GM12878 (cell line): ENCODE data around the gene UHMK1. TPM values are rescaled to one million over a fixed set of nuclear protein-coding genes. Genes with fewer than 3 reads are reported as not detected.

ENCODE experiments used
- ATAC-seq: fragments of 200-7000 bp; cut with Tn5 transposase; 3 replicates; pipeline ENCODE4 v1.9.1; 2020; ENCODE audit warnings: mild to moderate bottlenecking, moderate library complexity
- BruUV-seq: library from RNA; stranded (reverse); fragments of 400-500 nt; replicated peaks from 2 replicates; lab custom pipeline; 2021; lab: Mats Ljungman, UMichigan
- CTCF ChIA-PET: fragments of 300-600 bp; sonication (Branson Sonifier 250); formaldehyde crosslinking; extraction: SDS; loops from one replicate; lab custom pipeline; 2021; ENCODE audit warnings: inconsistent platforms; lab: Yijun Ruan, JAX
- POLR2A ChIA-PET: fragments of 350-600 bp; formaldehyde crosslinking; extraction: SDS; loops from one replicate; lab custom pipeline; 2021; ENCODE audit warnings: inconsistent platforms; lab: Charles Lee
- RAD21 ChIA-PET: fragments of 300-600 bp; sonication (Branson Sonifier 250); formaldehyde crosslinking; loops from one replicate; lab custom pipeline; 2023; ENCODE audit warnings: antibody characterized with exemption; ENCODE audit not compliant: unreplicated experiment; lab: Charles Lee
- SMC1A ChIA-PET: fragments of 300-600 bp; sonication (Branson Sonifier 250); formaldehyde crosslinking; loops from one replicate; lab custom pipeline; 2023; ENCODE audit not compliant: unreplicated experiment, uncharacterized antibody; lab: Charles Lee
- DNase-seq: peaks from one replicate; pipeline ENCODE4 v3.0.0-alpha.2; 2011; ENCODE audit warnings: low read depth, low spot score
- FAIRE-seq: peaks from 3 replicates; lab custom pipeline; 2011; peaks lifted over from hg19 to GRCh38; lab: Jason Lieb, UNC
- H2AFZ ChIP-seq: 2 replicates; pipeline ENCODE4 v1.6.0; 2011; ENCODE audit warnings: low read depth, low read length, control low read depth; ENCODE audit not compliant: control insufficient read depth
- H3K27ac ChIP-seq: 2 replicates; pipeline ENCODE4 v1.5.1; 2011; ENCODE audit warnings: control low read depth; ENCODE audit not compliant: control insufficient read depth, insufficient read depth
- H3K27me3 ChIP-seq, 2 experiments: replicated peaks in 1 of 2; 2 replicates each; pipeline versions ENCODE4 v1.6.0 to v1.6.1; 2011; ENCODE audit warnings: low read length in 1 of 2; ENCODE audit not compliant: control insufficient read depth in 2 of 2, insufficient read depth in 2 of 2
- H3K36me3 ChIP-seq, 2 experiments: 2 replicates each; pipeline ENCODE4 v1.5.1; 2011; ENCODE audit warnings: low read length in 1 of 2; ENCODE audit not compliant: control insufficient read depth in 2 of 2, insufficient read depth in 2 of 2
- H3K4me1 ChIP-seq: 2 replicates; pipeline ENCODE4 v1.6.1; 2011; ENCODE audit warnings: mild to moderate bottlenecking, low read length, moderate library complexity, mixed read lengths; ENCODE audit not compliant: control insufficient read depth, insufficient read depth
- H3K4me2 ChIP-seq: 2 replicates; pipeline ENCODE4 v1.6.0; 2011; ENCODE audit warnings: control low read depth; ENCODE audit not compliant: control insufficient read depth, insufficient read depth
- H3K4me3 ChIP-seq: fragments of 200-600 bp; sonication (generic); 2 replicates; pipeline ENCODE4 v1.5.1; 2016
- H3K79me2 ChIP-seq: 2 replicates; pipeline ENCODE4 v1.6.0; 2011; ENCODE audit warnings: low read length; ENCODE audit not compliant: control insufficient read depth, insufficient read depth
- H3K9ac ChIP-seq: 2 replicates; pipeline ENCODE4 v1.8.0; 2011; ENCODE audit warnings: low read length, control low read depth, mixed read lengths; ENCODE audit not compliant: control insufficient read depth, insufficient read depth
- H3K9me3 ChIP-seq: replicated peaks from 3 replicates; pipeline ENCODE4 v1.5.1; 2011; ENCODE audit warnings: mild to moderate bottlenecking, low read length; ENCODE audit not compliant: control insufficient read depth, insufficient read depth
- H4K20me1 ChIP-seq: 2 replicates; pipeline ENCODE4 v1.6.0; 2011; ENCODE audit not compliant: control insufficient read depth, insufficient read depth
- ATF2 ChIP-seq: IDR thresholded peaks from 2 replicates; pipeline ENCODE4 v1.6.1; 2012; ENCODE audit warnings: low read length, inconsistent platforms
- BHLHE40 ChIP-seq, 2 experiments: fragments of 450-650 bp in 1 of 2; IDR thresholded peaks; 2 replicates each; pipeline ENCODE4 v1.6.1; 2011 to 2017; ENCODE audit warnings: low read depth in 2 of 2, borderline replicate concordance in 1 of 2, improper control_type of control experiment in 1 of 2, low read length in 1 of 2, mild to moderate bottlenecking in 1 of 2
- ESRRA ChIP-seq: IDR thresholded peaks from 2 replicates; pipeline ENCODE4 v1.6.1; 2012; ENCODE audit warnings: mild to moderate bottlenecking, low read length, improper control_type of control experiment
- HDAC6 ChIP-seq: fragments of 200-600 bp; sonication (generic); IDR thresholded peaks from one replicate; pipeline ENCODE4 v1.8.0; 2017; ENCODE audit warnings: antibody characterized with exemption; ENCODE audit not compliant: unreplicated experiment
- IRF4 ChIP-seq: IDR thresholded peaks from 2 replicates; pipeline ENCODE4 v1.6.1; 2011; ENCODE audit warnings: low read depth, low read length
- NFXL1 ChIP-seq: fragments of 450-650 bp; IDR thresholded peaks from 2 replicates; pipeline ENCODE4 v1.6.1; 2017; ENCODE audit warnings: antibody characterized with exemption, mild to moderate bottlenecking, borderline replicate concordance
- NR2C2 ChIP-seq: IDR thresholded peaks from 2 replicates; pipeline ENCODE4 v1.6.1; 2011; ENCODE audit warnings: borderline replicate concordance, low read depth; ENCODE audit not compliant: control insufficient read depth, insufficient read length
- RFX5 ChIP-seq: IDR thresholded peaks from 2 replicates; pipeline ENCODE4 v1.6.1; 2011; ENCODE audit warnings: low read depth, low read length, improper control_type of control experiment
- SMC3 ChIP-seq: IDR thresholded peaks from 2 replicates; pipeline ENCODE4 v1.6.1; 2011; ENCODE audit warnings: low read length, improper control_type of control experiment, borderline replicate concordance
- USF2 ChIP-seq: IDR thresholded peaks from 2 replicates; pipeline ENCODE4 v1.6.1; 2011; ENCODE audit warnings: low read depth, low read length, improper control_type of control experiment, borderline replicate concordance
- WRNIP1 ChIP-seq: IDR thresholded peaks from 2 replicates; pipeline ENCODE4 v1.6.1; 2011; ENCODE audit warnings: low read depth, low read length, improper control_type of control experiment, borderline replicate concordance
- ZBTB11 ChIP-seq: fragments of 450-650 bp; formaldehyde crosslinking; IDR thresholded peaks from 2 replicates; pipeline ENCODE4 v1.5.0; 2022; ENCODE audit warnings: mild to moderate bottlenecking, missing genetic modification characterization
- WGBS: methylation state at CpG from one replicate; pipeline ENCODE4 v1.1.6; 2016; ENCODE audit warnings: low lambda C conversion rate; ENCODE audit not compliant: insufficient replicate concordance, insufficient coverage; ENCODE audit errors: missing lambda C conversion rate; 5-methylcytosine and 5-hydroxymethylcytosine counted together
- in situ Hi-C: fragments of 300-500 bp; cut with MboI; formaldehyde crosslinking; loops from 9 replicates; pipeline ENCODE4 v1.14.3; 2018; ENCODE audit warnings: mixed read lengths
- intact Hi-C: fragments of 100-400 bp; cut with micrococcal nuclease; formaldehyde crosslinking; loops from one replicate; pipeline ENCODE4 v1.14.2; 2022; ENCODE audit not compliant: unreplicated experiment
- polyA plus RNA-seq, 11 experiments: library from polyadenylated mRNA; depleted of rRNA in 4 of 11; unstranded in 6 of 11; stranded (reverse) in 5 of 11; fragments of >200 nt; fragmentation: Nextera tagmentation in 4 of 11; fragmentation: Illumina TruSeq in 1 of 11; extraction: Ambion mirVana in 4 of 11; extraction: Trizol in 1 of 11; gene quantifications; 1 replicate in 1 of 11; 2 replicates in 10 of 11; pipeline versions ENCODE4 v1.2.1 to v1.2.3, GENCODE V29; 2011 to 2016; ENCODE audit warnings: inconsistent platforms in 2 of 11, missing spikeins in 2 of 11, low read depth in 1 of 11
- total RNA-seq, 4 experiments: library from RNA; depleted of rRNA in 3 of 4; stranded (reverse); fragments of >200 nt in 3 of 4; fragmentation: Illumina TruSeq in 1 of 4; extraction: Trizol in 1 of 4; gene quantifications; 2 replicates each; pipeline versions ENCODE4 v1.2.1 to v1.2.3, GENCODE V29; 2013 to 2021

UHMK1 gene
- total and polyA plus RNA-seq, 10 of the 15 experiments (the other 5 are each of a cell fraction or from before 2014, with no cell fraction given) = 5.7 to 52.7 (median 28.3) TPM

GRCh38 chr1:162550925-162551324 is 53.3 kb downstream of the UHMK1 start:
- no peak overlapping the region for H3K4me2 ChIP-seq
- H3K9ac ChIP-seq = no peak overlapping the region
- ChIA-PET POLR2A (no interaction called here), SMC1A (no interaction called here), RAD21 (no interaction called here), CTCF (no interaction called here)
- H3K27me3 ChIP-seq = no peaks in the 10 kb centered on the region
- H3K4me3 ChIP-seq = no peak overlapping the region
- DNase-seq (no peak), FAIRE-seq (no peak), ATAC-seq (no peak)
- BruUV-seq = no TSS peak
- no peaks in the 10 kb centered on the region for H3K79me2 ChIP-seq
- TF ChIP-seq IRF4 (no peak), ATF2 (no peak), HDAC6 (no peak), RFX5 (no peak), NFXL1 (no peak), ESRRA (no peak), USF2 (no peak), NR2C2 (no peak), BHLHE40 (IDR thresholded peaks at IDR 0.05; ENCODE audit: borderline replicate concordance in 1 of 2, low read depth in 2 of 2, low read length in 1 of 2) (no peak), SMC3 (no peak), WRNIP1 (no peak), ZBTB11 (no peak)
- no peaks in the 10 kb centered on the region for H3K36me3 ChIP-seq
- in situ Hi-C loops = no loop called here
- H3K27ac ChIP-seq = no peak overlapping the region
- intact Hi-C loops = no loop called here
- no peak overlapping the region for H2AFZ ChIP-seq
- 95% methylated on average over 1 of the region's 1 CpG for WGBS
- H3K4me1 ChIP-seq = no peaks in the 10 kb centered on the region
- no peaks in the 10 kb centered on the region for H3K9me3 ChIP-seq
- H4K20me1 ChIP-seq = no peaks in the 10 kb centered on the region
